ENCODE data around the gene SLC34A3.

SLC34A3 gene

DNA sequence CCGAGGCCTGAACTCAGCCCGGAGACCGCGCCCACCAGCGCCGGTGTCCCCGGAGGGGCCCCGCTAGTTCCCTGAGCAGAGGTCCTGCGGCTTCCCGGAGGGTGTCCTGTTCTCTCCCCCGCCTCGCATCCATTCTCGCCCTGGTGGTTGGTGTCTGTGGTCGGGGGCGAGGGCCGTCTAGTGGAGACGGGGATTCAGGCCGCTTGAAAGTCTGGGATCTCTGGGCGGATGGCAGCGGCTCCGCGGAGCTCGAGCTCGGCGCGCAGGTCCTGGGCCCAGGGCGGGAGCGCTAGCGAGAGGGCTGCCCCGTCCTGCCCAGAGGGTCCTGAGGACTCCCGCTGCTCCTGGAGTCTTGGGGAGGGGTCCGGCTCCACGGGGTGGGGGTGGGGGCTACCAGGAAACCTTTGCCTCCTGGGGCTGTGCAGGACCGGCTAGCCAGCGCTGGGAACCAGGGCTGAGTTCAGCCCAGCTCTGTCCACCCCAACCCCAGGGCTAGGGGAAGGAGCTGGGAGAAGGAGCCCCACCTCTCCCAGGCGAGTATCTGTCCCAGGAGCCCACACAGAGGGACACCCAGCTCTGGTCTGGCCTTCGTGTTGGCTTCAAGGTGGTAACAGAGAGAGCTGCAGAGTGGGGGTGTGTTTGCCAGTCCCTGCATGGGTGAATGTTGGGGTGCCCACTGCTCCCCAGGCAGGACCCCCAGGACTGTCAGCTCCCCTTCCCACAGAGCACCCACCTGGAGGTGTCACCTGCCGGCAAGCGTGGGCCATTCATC lies 50.8 kb downstream of the SLC34A3 start:
- no peak overlapping the region for H3K4me3 ChIP-seq (replicated peaks; ENCODE audit: low read depth, low read length)
- TF ChIP-seq, protein P1, sequence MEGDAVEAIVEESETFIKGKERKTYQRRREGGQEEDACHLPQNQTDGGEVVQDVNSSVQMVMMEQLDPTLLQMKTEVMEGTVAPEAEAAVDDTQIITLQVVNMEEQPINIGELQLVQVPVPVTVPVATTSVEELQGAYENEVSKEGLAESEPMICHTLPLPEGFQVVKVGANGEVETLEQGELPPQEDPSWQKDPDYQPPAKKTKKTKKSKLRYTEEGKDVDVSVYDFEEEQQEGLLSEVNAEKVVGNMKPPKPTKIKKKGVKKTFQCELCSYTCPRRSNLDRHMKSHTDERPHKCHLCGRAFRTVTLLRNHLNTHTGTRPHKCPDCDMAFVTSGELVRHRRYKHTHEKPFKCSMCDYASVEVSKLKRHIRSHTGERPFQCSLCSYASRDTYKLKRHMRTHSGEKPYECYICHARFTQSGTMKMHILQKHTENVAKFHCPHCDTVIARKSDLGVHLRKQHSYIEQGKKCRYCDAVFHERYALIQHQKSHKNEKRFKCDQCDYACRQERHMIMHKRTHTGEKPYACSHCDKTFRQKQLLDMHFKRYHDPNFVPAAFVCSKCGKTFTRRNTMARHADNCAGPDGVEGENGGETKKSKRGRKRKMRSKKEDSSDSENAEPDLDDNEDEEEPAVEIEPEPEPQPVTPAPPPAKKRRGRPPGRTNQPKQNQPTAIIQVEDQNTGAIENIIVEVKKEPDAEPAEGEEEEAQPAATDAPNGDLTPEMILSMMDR (IDR thresholded peaks at IDR 0.05; ENCODE audit: low read length, missing control alignments) = no peak
- no peak for DNase-seq (ENCODE audit: low read depth)

All from fibroblast of pulmonary artery (primary cell).